NT2/D1 (cell line): ENCODE data around the gene PRKN.

ENCODE experiments used
- SUZ12 ChIP-seq: IDR thresholded peaks from 2 replicates; pipeline ENCODE4 v1.6.1; 2011; ENCODE audit not compliant: insufficient read length, insufficient read depth; ENCODE audit errors: extremely low read depth
- YY1 ChIP-seq: IDR thresholded peaks from 2 replicates; pipeline ENCODE4 v1.6.1; 2011; ENCODE audit not compliant: insufficient read length, insufficient read depth
- ZNF274 ChIP-seq: IDR thresholded peaks from 2 replicates; pipeline ENCODE4 v1.6.1; 2011; ENCODE audit warnings: mild to moderate bottlenecking, low read depth, low read length

DNA sequence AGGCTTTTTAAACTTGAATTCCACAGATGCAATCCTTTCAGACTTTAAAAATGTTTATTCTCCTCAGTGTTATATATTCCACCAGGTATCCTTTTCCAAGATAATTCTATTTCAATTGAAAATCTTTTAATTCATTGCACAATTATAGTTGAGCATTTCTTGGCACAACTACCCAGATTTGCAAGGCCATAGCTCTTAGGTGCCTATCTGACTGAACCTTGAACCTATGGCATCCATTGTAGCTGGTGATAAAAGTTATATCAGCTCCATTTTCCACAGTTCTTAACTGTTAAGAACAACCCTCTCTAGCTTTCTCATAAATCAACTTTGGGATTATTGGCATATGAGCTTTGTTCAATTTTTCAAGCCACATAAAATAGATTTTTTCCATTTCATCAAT lies 42.6 kb upstream of the PRKN start:
- TF ChIP-seq SUZ12, result no peak
- TF ChIP-seq ZNF274, result no peak
- TF ChIP-seq YY1, result no peak
